Activated B cell treated with CpG ODN at 0.5 μM for 24 hours (primary cell): ENCODE results near the gene DLG2. TPM values are rescaled to one million over a fixed set of nuclear protein-coding genes. Genes with fewer than 3 reads are reported as not detected.

Experiments
- ATAC-seq: fragments of 200-7000 bp; cut with Tn5 transposase; one replicate; pipeline ENCODE4 v1.10.0; 2021; ENCODE audit warnings: low read depth, mild to moderate bottlenecking, moderate library complexity
- CTCF ChIA-PET: fragments of 350-600 bp; sonication (Branson Sonifier 250); formaldehyde crosslinking; loops from one replicate; lab custom pipeline; 2021; ENCODE audit warnings: antibody characterized with exemption; lab: Charles Lee
- POLR2A ChIA-PET: fragments of 350-600 bp; sonication (Branson Sonifier 250); formaldehyde crosslinking; loops from one replicate; lab custom pipeline; 2021; ENCODE audit warnings: antibody characterized with exemption; lab: Charles Lee
- DNase-seq: peaks from one replicate; pipeline ENCODE4 v3.0.0; 2022
- H3K27ac Mint-ChIP-seq: one replicate; pipeline ENCODE4 v1.8.0; 2020; ENCODE audit warnings: mixed read lengths
- H3K27me3 Mint-ChIP-seq: one replicate; pipeline ENCODE4 v1.8.0; 2021; ENCODE audit warnings: mixed read lengths
- H3K36me3 Mint-ChIP-seq: one replicate; pipeline ENCODE4 v1.8.0; 2021; ENCODE audit warnings: low read depth, mixed read lengths
- H3K4me1 Mint-ChIP-seq: one replicate; pipeline ENCODE4 v1.8.0; 2021; ENCODE audit warnings: mixed read lengths
- H3K4me3 Mint-ChIP-seq: one replicate; pipeline ENCODE4 v1.8.0; 2020; ENCODE audit warnings: mild to moderate bottlenecking, mixed read lengths
- H3K9me3 Mint-ChIP-seq: one replicate; pipeline ENCODE4 v1.8.0; 2020; ENCODE audit warnings: mixed read lengths
- intact Hi-C: fragments of 100-400 bp; cut with micrococcal nuclease; formaldehyde crosslinking; loops from one replicate; pipeline ENCODE4 v1.15.1; 2024
- total RNA-seq: library from RNA; stranded (reverse); gene quantifications from 2 replicates; pipeline ENCODE4 v1.2.3, GENCODE V29; 2022
- TF ChIP-seq, protein P1 (sequence below): fragments of 200-600 bp; IDR thresholded peaks from one replicate; pipeline ENCODE4 v1.8.0; 2022; ENCODE audit warnings: antibody characterized with exemption, mild to moderate bottlenecking

The DLG2 gene
- total RNA-seq, 1 donor from 2014 or later: 2.7 TPM

- no peak for DNase-seq
- no peak for ATAC-seq
- peaks cover 13% of the 10 kb centered on the region for H3K27me3 Mint-ChIP-seq
- no peak overlapping the region for H3K4me3 Mint-ChIP-seq
- TF ChIP-seq, protein P1, sequence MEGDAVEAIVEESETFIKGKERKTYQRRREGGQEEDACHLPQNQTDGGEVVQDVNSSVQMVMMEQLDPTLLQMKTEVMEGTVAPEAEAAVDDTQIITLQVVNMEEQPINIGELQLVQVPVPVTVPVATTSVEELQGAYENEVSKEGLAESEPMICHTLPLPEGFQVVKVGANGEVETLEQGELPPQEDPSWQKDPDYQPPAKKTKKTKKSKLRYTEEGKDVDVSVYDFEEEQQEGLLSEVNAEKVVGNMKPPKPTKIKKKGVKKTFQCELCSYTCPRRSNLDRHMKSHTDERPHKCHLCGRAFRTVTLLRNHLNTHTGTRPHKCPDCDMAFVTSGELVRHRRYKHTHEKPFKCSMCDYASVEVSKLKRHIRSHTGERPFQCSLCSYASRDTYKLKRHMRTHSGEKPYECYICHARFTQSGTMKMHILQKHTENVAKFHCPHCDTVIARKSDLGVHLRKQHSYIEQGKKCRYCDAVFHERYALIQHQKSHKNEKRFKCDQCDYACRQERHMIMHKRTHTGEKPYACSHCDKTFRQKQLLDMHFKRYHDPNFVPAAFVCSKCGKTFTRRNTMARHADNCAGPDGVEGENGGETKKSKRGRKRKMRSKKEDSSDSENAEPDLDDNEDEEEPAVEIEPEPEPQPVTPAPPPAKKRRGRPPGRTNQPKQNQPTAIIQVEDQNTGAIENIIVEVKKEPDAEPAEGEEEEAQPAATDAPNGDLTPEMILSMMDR: no peak
- ChIA-PET POLR2A (no interaction called here), CTCF (no interaction called here)
- intact Hi-C loops: no loop called here
- no peaks in the 10 kb centered on the region for H3K36me3 Mint-ChIP-seq
- no peaks in the 10 kb centered on the region for H3K9me3 Mint-ChIP-seq
- no peaks in the 10 kb centered on the region for H3K4me1 Mint-ChIP-seq
- H3K27ac Mint-ChIP-seq: no peak overlapping the region
Measured at GRCh38 chr11:83545494-83546260, 2081.5 kb downstream of the DLG2 start.

- H3K27me3 Mint-ChIP-seq: peaks cover 14% of the 10 kb centered on the region
- POLR2A ChIA-PET: no interaction called here
- H3K27ac Mint-ChIP-seq: no peak overlapping the region
- H3K4me1 Mint-ChIP-seq: no peaks in the 10 kb centered on the region
- ATAC-seq: no peak
- no peaks in the 10 kb centered on the region for H3K36me3 Mint-ChIP-seq
- DNase-seq: no peak
- intact Hi-C loops: no loop called here
- CTCF ChIA-PET: no interaction called here
- H3K4me3 Mint-ChIP-seq: no peak overlapping the region
- no peaks in the 10 kb centered on the region for H3K9me3 Mint-ChIP-seq
- TF ChIP-seq, protein P1: no peak
Measured at GRCh38 chr11:83544846-83545245, 2082.3 kb downstream of the DLG2 start.

GRCh38 chr11:83543706-83544439 is 2083.3 kb downstream of the DLG2 start:
- POLR2A ChIA-PET: no interaction called here
- no peak for DNase-seq
- ATAC-seq: no peak
- H3K36me3 Mint-ChIP-seq: no peaks in the 10 kb centered on the region
- intact Hi-C loops: no loop called here
- peaks cover 14% of the 10 kb centered on the region for H3K27me3 Mint-ChIP-seq
- TF ChIP-seq, protein P1: no peak
- no peaks in the 10 kb centered on the region for H3K9me3 Mint-ChIP-seq
- H3K4me1 Mint-ChIP-seq: no peaks in the 10 kb centered on the region
- no peak overlapping the region for H3K4me3 Mint-ChIP-seq
- no peak overlapping the region for H3K27ac Mint-ChIP-seq
- CTCF ChIA-PET: no interaction called here

GRCh38 chr11:83542861-83543260 is 2084.3 kb downstream of the DLG2 start:
- ATAC-seq: no peak
- ChIA-PET POLR2A (no interaction called here), CTCF (no interaction called here)
- no peak for DNase-seq
- peaks cover 20% of the 10 kb centered on the region for H3K27me3 Mint-ChIP-seq
- no peaks in the 10 kb centered on the region for H3K36me3 Mint-ChIP-seq
- TF ChIP-seq, protein P1: no peak
- no peaks in the 10 kb centered on the region for H3K4me1 Mint-ChIP-seq
- no peak overlapping the region for H3K4me3 Mint-ChIP-seq
- H3K27ac Mint-ChIP-seq: no peak overlapping the region
- H3K9me3 Mint-ChIP-seq: no peaks in the 10 kb centered on the region
- intact Hi-C loops: no loop called here

DNA sequence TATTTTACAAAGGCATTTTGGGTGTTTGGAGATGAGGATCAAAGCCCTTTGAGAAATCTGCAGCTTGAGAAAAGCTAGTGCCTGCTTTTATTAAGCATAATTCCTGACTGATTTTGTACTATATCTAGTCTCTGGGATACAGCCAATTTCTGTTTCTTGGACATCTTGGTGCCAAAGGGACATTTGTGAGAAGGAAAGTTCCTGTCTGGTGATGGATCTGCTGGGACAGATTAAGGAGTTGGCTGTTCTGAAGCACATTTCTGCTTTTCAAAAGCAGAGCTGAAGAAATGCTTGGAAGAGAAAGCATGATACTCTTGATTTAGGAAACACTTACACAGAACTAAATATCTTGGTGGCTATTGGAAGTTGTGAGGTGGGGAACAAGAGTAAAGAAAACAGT is 2086.4 kb downstream of the DLG2 start:
- no peaks in the 10 kb centered on the region for H3K36me3 Mint-ChIP-seq
- ATAC-seq (no peak), DNase-seq (no peak)
- TF ChIP-seq, protein P1: no peak
- H3K4me1 Mint-ChIP-seq: no peaks in the 10 kb centered on the region
- intact Hi-C loops: no loop called here
- H3K27me3 Mint-ChIP-seq: peaks cover 24% of the 10 kb centered on the region
- H3K4me3 Mint-ChIP-seq: no peak overlapping the region
- no peaks in the 10 kb centered on the region for H3K9me3 Mint-ChIP-seq
- CTCF ChIA-PET: no interaction called here
- H3K27ac Mint-ChIP-seq: no peak overlapping the region
- POLR2A ChIA-PET: no interaction called here
